ENCODE data around the gene SLC4A5.

DNA sequence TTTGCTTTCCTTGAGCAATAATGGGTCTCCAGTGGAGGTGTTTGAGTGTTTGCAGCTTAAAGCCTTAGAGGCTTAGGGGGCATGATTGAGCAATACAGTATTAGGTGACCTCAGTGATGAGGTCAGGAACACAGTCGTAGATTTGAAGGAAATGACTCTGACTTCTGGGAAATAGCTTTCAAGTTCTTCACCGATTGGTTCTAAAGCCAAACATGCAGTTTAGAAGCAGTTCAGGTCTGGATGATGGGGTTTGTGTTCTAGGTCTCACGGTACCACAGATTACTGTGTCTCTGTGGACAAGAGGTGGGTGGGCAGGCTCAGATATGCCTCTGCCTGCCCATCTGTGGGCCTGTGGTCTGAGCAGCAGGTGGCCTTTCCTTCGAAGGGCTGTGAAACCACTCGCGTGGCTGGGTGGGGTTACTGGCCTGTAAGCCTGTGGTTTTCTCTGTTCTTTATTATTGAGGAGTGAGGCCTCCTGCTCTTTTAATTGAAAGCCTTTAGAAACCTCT lies 137.0 kb downstream of the SLC4A5 start:
- TF ChIP-seq MAZ (IDR thresholded peaks at IDR 0.05; ENCODE audit: borderline replicate concordance, low read depth, low read length) (no peak), JUN (IDR thresholded peaks at IDR 0.05) (no peak), RAD21 (conservative IDR thresholded peaks at IDR 0.05 in 1 of 2, IDR thresholded peaks at IDR 0.05 in 1 of 2) (no peak), RFX5 (IDR thresholded peaks at IDR 0.05) (no peak), CBX8 (IDR thresholded peaks at IDR 0.05) (no peak), NFE2L2 (conservative IDR thresholded peaks at IDR 0.05; ENCODE audit: low read length) (no peak), NR3C1 (IDR thresholded peaks at IDR 0.05) (no peak), ZSCAN20 (CRISPR knock-in tag; IDR thresholded peaks at IDR 0.05) (no peak), TP53 (CRISPR knock-in tag; IDR thresholded peaks at IDR 0.05) (no peak), CEBPB (IDR thresholded peaks at IDR 0.05) (peak; percentile 59 to 81; a peak in 2 of 4 replicates)
- TF ChIP-seq, protein P1, sequence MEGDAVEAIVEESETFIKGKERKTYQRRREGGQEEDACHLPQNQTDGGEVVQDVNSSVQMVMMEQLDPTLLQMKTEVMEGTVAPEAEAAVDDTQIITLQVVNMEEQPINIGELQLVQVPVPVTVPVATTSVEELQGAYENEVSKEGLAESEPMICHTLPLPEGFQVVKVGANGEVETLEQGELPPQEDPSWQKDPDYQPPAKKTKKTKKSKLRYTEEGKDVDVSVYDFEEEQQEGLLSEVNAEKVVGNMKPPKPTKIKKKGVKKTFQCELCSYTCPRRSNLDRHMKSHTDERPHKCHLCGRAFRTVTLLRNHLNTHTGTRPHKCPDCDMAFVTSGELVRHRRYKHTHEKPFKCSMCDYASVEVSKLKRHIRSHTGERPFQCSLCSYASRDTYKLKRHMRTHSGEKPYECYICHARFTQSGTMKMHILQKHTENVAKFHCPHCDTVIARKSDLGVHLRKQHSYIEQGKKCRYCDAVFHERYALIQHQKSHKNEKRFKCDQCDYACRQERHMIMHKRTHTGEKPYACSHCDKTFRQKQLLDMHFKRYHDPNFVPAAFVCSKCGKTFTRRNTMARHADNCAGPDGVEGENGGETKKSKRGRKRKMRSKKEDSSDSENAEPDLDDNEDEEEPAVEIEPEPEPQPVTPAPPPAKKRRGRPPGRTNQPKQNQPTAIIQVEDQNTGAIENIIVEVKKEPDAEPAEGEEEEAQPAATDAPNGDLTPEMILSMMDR (IDR thresholded peaks at IDR 0.05) = no peak
- TF ChIP-seq, protein P2, sequence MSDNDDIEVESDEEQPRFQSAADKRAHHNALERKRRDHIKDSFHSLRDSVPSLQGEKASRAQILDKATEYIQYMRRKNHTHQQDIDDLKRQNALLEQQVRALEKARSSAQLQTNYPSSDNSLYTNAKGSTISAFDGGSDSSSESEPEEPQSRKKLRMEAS (IDR thresholded peaks at IDR 0.05) = no peak
- TF ChIP-seq, protein P3, sequence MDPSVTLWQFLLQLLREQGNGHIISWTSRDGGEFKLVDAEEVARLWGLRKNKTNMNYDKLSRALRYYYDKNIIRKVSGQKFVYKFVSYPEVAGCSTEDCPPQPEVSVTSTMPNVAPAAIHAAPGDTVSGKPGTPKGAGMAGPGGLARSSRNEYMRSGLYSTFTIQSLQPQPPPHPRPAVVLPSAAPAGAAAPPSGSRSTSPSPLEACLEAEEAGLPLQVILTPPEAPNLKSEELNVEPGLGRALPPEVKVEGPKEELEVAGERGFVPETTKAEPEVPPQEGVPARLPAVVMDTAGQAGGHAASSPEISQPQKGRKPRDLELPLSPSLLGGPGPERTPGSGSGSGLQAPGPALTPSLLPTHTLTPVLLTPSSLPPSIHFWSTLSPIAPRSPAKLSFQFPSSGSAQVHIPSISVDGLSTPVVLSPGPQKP (IDR thresholded peaks at IDR 0.05; ENCODE audit: low read depth, low read length) = no peak

Data from A549 (cell line).